Daoy (cell line): ENCODE results near the gene RAB17. TPM values are rescaled to one million over a fixed set of nuclear protein-coding genes. Genes with fewer than 3 reads are reported as not detected.
"Not testable (repeated sequence)": the region's sequence is repeated elsewhere in the genome, so short reads cannot be mapped to it uniquely, and the experiment has no call there.

Experiments
- DNase-seq: peaks from one replicate; pipeline ENCODE4 v3.0.0-alpha.2; 2015; ENCODE audit warnings: low read depth
- total RNA-seq: library from RNA; depleted of rRNA; stranded (reverse); fragments of >200 nt; shearing (Covaris generic); gene quantifications from 2 replicates; pipeline ENCODE4 v1.2.3, GENCODE V29; 2014

Gene RAB17
- total RNA-seq, 1 experiment from 2014 or later, result 0.40 TPM

GRCh38 chr2:237624565-237624964, 34.0 kb upstream of the RAB17 start:
- no peak for DNase-seq

GRCh38 chr2:237623428-237624403, 33.2 kb upstream of the RAB17 start:
- no peak for DNase-seq

GRCh38 chr2:237618449-237618848, 27.9 kb upstream of the RAB17 start:
- DNase-seq, result no peak

- DNase-seq, result no peak
Measured at GRCh38 chr2:237617587-237617982, 27.1 kb upstream of the RAB17 start.

- no peak for DNase-seq
Measured at GRCh38 chr2:237616734-237617586, 26.4 kb upstream of the RAB17 start.

GRCh38 chr2:237616373-237616733, 25.8 kb upstream of the RAB17 start:
- DNase-seq, result no peak

GRCh38 chr2:237615631-237616249, 25.2 kb upstream of the RAB17 start:
- DNase-seq, result no peak

- DNase-seq, result peak; percentile 49
Measured at GRCh38 chr2:237614151-237614720, 23.7 kb upstream of the RAB17 start.

GRCh38 chr2:237613679-237614078, 23.1 kb upstream of the RAB17 start:
- DNase-seq, result no peak

GRCh38 chr2:237612527-237613357, 22.2 kb upstream of the RAB17 start:
- DNase-seq, result no peak

- not testable (repeated sequence) for DNase-seq
Measured at GRCh38 chr2:237606522-237606921, 16.0 kb upstream of the RAB17 start.

GRCh38 chr2:237604960-237605359, 14.4 kb upstream of the RAB17 start:
- DNase-seq, result no peak

- no peak for DNase-seq
Measured at GRCh38 chr2:237604391-237604790, 13.9 kb upstream of the RAB17 start.

- DNase-seq, result peak; percentile 64
Measured at GRCh38 chr2:237603718-237604362, 13.3 kb upstream of the RAB17 start.

GRCh38 chr2:237603049-237603717, 12.6 kb upstream of the RAB17 start:
- DNase-seq, result no peak

GRCh38 chr2:237602409-237602808, 11.9 kb upstream of the RAB17 start:
- DNase-seq, result no peak

- no peak for DNase-seq
Measured at GRCh38 chr2:237601453-237602116, 11.1 kb upstream of the RAB17 start.

- DNase-seq, result peak; percentile 52
Measured at GRCh38 chr2:237600205-237600846, 9.8 kb upstream of the RAB17 start.
